ENCODE data around the gene ADGRL4. TPM values are rescaled to one million over a fixed set of nuclear protein-coding genes. Genes with fewer than 3 reads are reported as not detected.

The ADGRL4 gene
- polyA plus RNA-seq, 2 of the 4 experiments (the other 2 are of a cell fraction): not detected

DNA sequence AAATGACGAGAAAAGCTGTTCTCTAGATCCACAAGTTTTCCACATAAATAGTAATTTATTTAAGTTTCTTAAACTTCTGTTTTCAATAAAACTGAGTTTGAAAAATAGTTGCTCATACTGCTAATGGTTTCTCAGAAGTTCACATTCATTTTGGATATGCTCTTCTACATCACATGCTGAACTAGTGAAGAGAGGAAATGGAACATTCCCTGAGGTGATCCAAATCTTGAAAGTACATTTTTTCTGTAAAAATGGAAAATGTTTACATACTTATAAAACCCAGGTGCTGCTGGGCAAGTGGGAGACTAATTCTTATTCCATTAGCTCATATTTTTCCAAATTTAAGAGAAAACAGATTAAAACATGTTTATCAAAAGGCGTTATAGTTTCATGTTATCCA lies 111.7 kb downstream of the ADGRL4 start (continued):
- TF ChIP-seq JUN (IDR thresholded peaks at IDR 0.05): no peak
- TF ChIP-seq POLR2A (IDR thresholded peaks at IDR 0.05; ENCODE audit: low read length): no peak
- TF ChIP-seq CEBPB (IDR thresholded peaks at IDR 0.05): no peak
- no peak for TF ChIP-seq NPAS2 (CRISPR knock-in tag; IDR thresholded peaks at IDR 0.05; ENCODE audit: borderline replicate concordance)

DNA sequence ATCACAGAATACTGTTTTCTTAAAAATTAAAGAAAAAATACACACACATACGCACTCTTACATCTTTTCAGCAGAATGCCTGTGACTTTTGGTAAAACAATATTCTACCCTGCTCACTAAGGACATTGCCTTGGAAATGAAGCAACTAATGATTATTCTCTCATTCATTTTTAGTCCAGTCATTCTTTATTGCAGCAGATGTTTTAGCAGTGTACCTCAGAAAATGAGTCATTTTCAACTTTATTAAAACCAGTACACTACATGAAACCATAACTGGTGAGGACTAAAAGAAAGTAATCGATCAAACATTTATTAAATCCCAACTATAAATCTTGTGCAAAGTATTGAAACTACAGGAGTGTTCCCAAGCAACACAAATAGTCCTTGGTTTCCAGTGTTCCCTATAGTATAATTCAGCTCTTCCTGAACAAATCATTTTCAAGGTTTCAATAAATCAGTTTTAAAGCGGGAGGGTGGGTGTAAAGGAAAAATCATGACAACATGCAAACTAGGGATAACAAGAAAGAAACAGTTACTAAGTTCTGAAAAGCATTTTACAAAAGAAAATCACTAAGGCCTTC lies 114.2 kb downstream of the ADGRL4 start:
- ChIA-PET CTCF (no interaction called here), POLR2A (no interaction called here)
- peak overlapping the region; percentile 21; the same call in 1 of the 3 replicates for H3K4me2 ChIP-seq
- FAIRE-seq (no peak), DNase-seq (ENCODE audit: low read depth in 1 of 2, low spot score in 1 of 2) (no peak), ATAC-seq (no peak)
- no peaks in the 10 kb centered on the region for H3K9me3 ChIP-seq
- 53% methylated on average over 3 of the region's 3 CpGs for WGBS (ENCODE audit: missing lambda C conversion rate)
- no peak for TF ChIP-seq RAD21 (conservative IDR thresholded peaks at IDR 0.05 in 1 of 2, IDR thresholded peaks at IDR 0.05 in 1 of 2)
- TF ChIP-seq HOXB5 (CRISPR knock-in tag; IDR thresholded peaks at IDR 0.05): no peak
- no peak for TF ChIP-seq ZFP36 (IDR thresholded peaks at IDR 0.05; ENCODE audit: borderline replicate concordance, partially characterized antibody)
- TF ChIP-seq, protein P1, sequence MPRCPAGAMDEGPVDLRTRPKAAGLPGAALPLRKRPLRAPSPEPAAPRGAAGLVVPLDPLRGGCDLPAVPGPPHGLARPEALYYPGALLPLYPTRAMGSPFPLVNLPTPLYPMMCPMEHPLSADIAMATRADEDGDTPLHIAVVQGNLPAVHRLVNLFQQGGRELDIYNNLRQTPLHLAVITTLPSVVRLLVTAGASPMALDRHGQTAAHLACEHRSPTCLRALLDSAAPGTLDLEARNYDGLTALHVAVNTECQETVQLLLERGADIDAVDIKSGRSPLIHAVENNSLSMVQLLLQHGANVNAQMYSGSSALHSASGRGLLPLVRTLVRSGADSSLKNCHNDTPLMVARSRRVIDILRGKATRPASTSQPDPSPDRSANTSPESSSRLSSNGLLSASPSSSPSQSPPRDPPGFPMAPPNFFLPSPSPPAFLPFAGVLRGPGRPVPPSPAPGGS (IDR thresholded peaks at IDR 0.05): no peak
- TF ChIP-seq, protein P2, sequence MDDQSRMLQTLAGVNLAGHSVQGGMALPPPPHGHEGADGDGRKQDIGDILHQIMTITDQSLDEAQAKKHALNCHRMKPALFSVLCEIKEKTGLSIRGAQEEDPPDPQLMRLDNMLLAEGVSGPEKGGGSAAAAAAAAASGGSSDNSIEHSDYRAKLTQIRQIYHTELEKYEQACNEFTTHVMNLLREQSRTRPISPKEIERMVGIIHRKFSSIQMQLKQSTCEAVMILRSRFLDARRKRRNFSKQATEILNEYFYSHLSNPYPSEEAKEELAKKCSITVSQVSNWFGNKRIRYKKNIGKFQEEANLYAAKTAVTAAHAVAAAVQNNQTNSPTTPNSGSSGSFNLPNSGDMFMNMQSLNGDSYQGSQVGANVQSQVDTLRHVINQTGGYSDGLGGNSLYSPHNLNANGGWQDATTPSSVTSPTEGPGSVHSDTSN (IDR thresholded peaks at IDR 0.05): no peak
- TF ChIP-seq HOXA7 (CRISPR knock-in tag; IDR thresholded peaks at IDR 0.05): no peak
- TF ChIP-seq HOXB13 (CRISPR knock-in tag; IDR thresholded peaks at IDR 0.05; ENCODE audit: low read depth): no peak
- TF ChIP-seq CHD4 (IDR thresholded peaks at IDR 0.05; ENCODE audit: borderline replicate concordance): no peak
- no peak for TF ChIP-seq CEBPB (IDR thresholded peaks at IDR 0.05)
- no peak for TF ChIP-seq GATA3 (IDR thresholded peaks at IDR 0.05; ENCODE audit: borderline replicate concordance)
- no peak for TF ChIP-seq FOSL2 (IDR thresholded peaks at IDR 0.05)
- no peak for TF ChIP-seq FOSL2 (CRISPR knock-in tag; IDR thresholded peaks at IDR 0.05)
- TF ChIP-seq HEYL (CRISPR knock-in tag; IDR thresholded peaks at IDR 0.05): no peak
- no peak for TF ChIP-seq RFX5 (IDR thresholded peaks at IDR 0.05)
- no peak for TF ChIP-seq CHD2 (IDR thresholded peaks at IDR 0.05; ENCODE audit: low read length, partially characterized antibody)
- no peak for TF ChIP-seq NPAS2 (CRISPR knock-in tag; IDR thresholded peaks at IDR 0.05; ENCODE audit: borderline replicate concordance)
- no peak for TF ChIP-seq ZSCAN20 (CRISPR knock-in tag; IDR thresholded peaks at IDR 0.05)
- TF ChIP-seq CBX2 (IDR thresholded peaks at IDR 0.05; ENCODE audit: borderline replicate concordance, low read depth): no peak
- H3K4me1 ChIP-seq: peaks cover 4% of the 10 kb centered on the region; the same call in 1 of the 3 replicates
- H3K27ac ChIP-seq: no peak overlapping the region
- H3K4me3 ChIP-seq: no peak overlapping the region

DNA sequence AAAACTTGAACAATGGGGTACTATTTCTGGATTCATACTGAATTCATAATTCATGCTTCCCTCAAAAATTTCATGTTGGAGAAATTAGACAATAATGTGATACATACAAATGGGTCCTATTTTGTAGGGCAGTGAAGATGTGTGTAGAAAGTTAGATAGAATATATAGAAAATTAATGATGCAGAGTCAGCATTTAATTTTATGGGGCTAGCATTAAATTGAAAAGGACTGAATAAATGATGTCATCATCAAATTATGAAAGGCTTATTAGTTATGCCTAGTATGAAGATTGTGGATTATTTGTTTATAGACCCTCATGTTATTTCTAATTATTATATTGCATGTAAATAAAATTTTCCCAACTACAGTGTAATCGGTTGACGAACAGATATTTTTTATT lies 119.1 kb downstream of the ADGRL4 start:
- WGBS (ENCODE audit: missing lambda C conversion rate): 88% methylated on average over 2 of the region's 2 CpGs
- CTCF ChIA-PET: interaction anchor here (0.6 kb wide), 1 partner anchor 212 kb away, joined by 4 read pairs; no protein-coding TSS in a partner anchor
- Histone ChIP-seq H3K27ac (no peak overlapping the region), H3K4me2 (no peak overlapping the region), H3K4me1 (peaks cover 9% of the 10 kb centered on the region; the same call in 2 of the 3 replicates), H3K9me3 (no peaks in the 10 kb centered on the region), H3K4me3 (no peak overlapping the region)
- ATAC-seq: no peak
- POLR2A ChIA-PET: no interaction called here
- no peak for DNase-seq (ENCODE audit: low read depth in 1 of 2, low spot score in 1 of 2)
- FAIRE-seq: no peak
- TF ChIP-seq CBX8 (IDR thresholded peaks at IDR 0.05): no peak
- peak; percentile 81 for TF ChIP-seq MAFK (IDR thresholded peaks at IDR 0.05; ENCODE audit: partially characterized antibody)
- TF ChIP-seq KDM1A (IDR thresholded peaks at IDR 0.05; ENCODE audit: low read depth): no peak
- TF ChIP-seq GATA3 (IDR thresholded peaks at IDR 0.05; ENCODE audit: borderline replicate concordance): no peak

Data from A549 (cell line).